ENCODE results near the gene SLC4A7. TPM values are rescaled to one million over a fixed set of nuclear protein-coding genes. Genes with fewer than 3 reads are reported as not detected.

Gene SLC4A7
- total and polyA plus RNA-seq, 9 of the 15 experiments (the other 6 are each of a cell fraction or from before 2014, with no cell fraction given), result 1.7 to 13.6 (median 8.0) TPM

GRCh38 chr3:27533261-27533607 is 49.0 kb upstream of the SLC4A7 start:
- Histone ChIP-seq H3K9me1 (ENCODE audit: control insufficient read depth, insufficient read depth, low read length) (no peaks in the 10 kb centered on the region), H3K9me3 (replicated peaks; ENCODE audit: control insufficient read depth, insufficient read depth, low read depth, low read length) (no peaks in the 10 kb centered on the region), H3K27ac (ENCODE audit: extremely low read depth, low read depth, low read length) (no peak overlapping the region), H3K4me1 (replicated peaks in 1 of 2; ENCODE audit: control insufficient read depth in 2 of 2, insufficient read depth in 2 of 2, low read length in 2 of 2) (no peaks in the 10 kb centered on the region), H2AFZ (ENCODE audit: low read depth, low read length) (no peak overlapping the region), H4K20me1 (replicated peaks; ENCODE audit: control insufficient read depth, insufficient read depth, low read length) (no peaks in the 10 kb centered on the region), H3K4me2 (ENCODE audit: insufficient read depth, low read length) (no peak overlapping the region), H3K36me3 (ENCODE audit: control insufficient read depth, insufficient read depth, low read length) (no peaks in the 10 kb centered on the region), H3K9ac (ENCODE audit: insufficient read depth in 1 of 2, low read depth in 2 of 2, low read length in 2 of 2) (no peak overlapping the region), H3K4me3 (no peak overlapping the region), H3K79me2 (ENCODE audit: control insufficient read depth, insufficient read depth, low read length) (no peaks in the 10 kb centered on the region), H3K27me3 (ENCODE audit: control insufficient read depth in 2 of 2, insufficient read depth in 2 of 2, low read length in 2 of 2) (peaks cover 0 to 2% of the 10 kb centered on the region in 2 experiments; a peak in 1 of 5 replicates)
- POLR2A ChIA-PET, result interaction anchor here (0.7 kb wide), 1 partner anchor 798 kb away, joined by 3 read pairs; no protein-coding TSS in a partner anchor
- in situ Hi-C loops (cut with MboI), result no loop called here
- no peak for DNase-seq (ENCODE audit: extremely low read depth in 1 of 4, low spot score in 3 of 4)
- CTCF ChIA-PET (ENCODE audit: low intra/inter-chr PET ratio), result no interaction called here
- no peak for ATAC-seq
- TF ChIP-seq CHD2 (IDR thresholded peaks at IDR 0.05; ENCODE audit: low read depth, low read length) (no peak), ZNF699 (CRISPR knock-in tag; IDR thresholded peaks at IDR 0.05; ENCODE audit: insufficient replicate concordance) (no peak), KAT2B (IDR thresholded peaks at IDR 0.05; ENCODE audit: low read depth, low read length) (no peak), DEAF1 (CRISPR knock-in tag; IDR thresholded peaks at IDR 0.05) (no peak), FOXP1 (CRISPR knock-in tag; IDR thresholded peaks at IDR 0.05) (no peak), FOXJ3 (CRISPR knock-in tag; IDR thresholded peaks at IDR 0.05) (no peak)
- BruUV-seq (replicated peaks), result no TSS peak
- FAIRE-seq, result no peak
- WGBS (ENCODE audit: insufficient coverage, low coverage, missing lambda C conversion rate), result 0% methylated on average over 4 of the region's 4 CpGs
- intact Hi-C loops (cut with micrococcal nuclease), result no loop called here
